ENCODE measurements around the gene DNM1L. TPM values are rescaled to one million over a fixed set of nuclear protein-coding genes. Genes with fewer than 3 reads are reported as not detected.

DNM1L gene
- total RNA-seq, 1 donor: 101 TPM

- Histone ChIP-seq H3K4me1 (ENCODE audit: insufficient read depth, low read length) (peaks cover 27% of the 10 kb centered on the region), H3K27me3 (ENCODE audit: insufficient read depth, low read length) (no peaks in the 10 kb centered on the region), H3K9me3 (ENCODE audit: low read depth, low read length) (no peaks in the 10 kb centered on the region), H3K4me3 (ENCODE audit: low read length) (no peak overlapping the region)
These were observed 78.1 kb downstream of the DNM1L start for GRCh38 chr12:32757157-32757556.

- no peaks in the 10 kb centered on the region for H3K9me3 ChIP-seq (ENCODE audit: low read depth, low read length)
- H3K4me3 ChIP-seq (ENCODE audit: low read length): no peak overlapping the region
- peaks cover 13% of the 10 kb centered on the region for H3K4me1 ChIP-seq (ENCODE audit: insufficient read depth, low read length)
- H3K27me3 ChIP-seq (ENCODE audit: insufficient read depth, low read length): no peaks in the 10 kb centered on the region
These were observed 82.6 kb downstream of the DNM1L start for GRCh38 chr12:32761716-32762115.

DNA sequence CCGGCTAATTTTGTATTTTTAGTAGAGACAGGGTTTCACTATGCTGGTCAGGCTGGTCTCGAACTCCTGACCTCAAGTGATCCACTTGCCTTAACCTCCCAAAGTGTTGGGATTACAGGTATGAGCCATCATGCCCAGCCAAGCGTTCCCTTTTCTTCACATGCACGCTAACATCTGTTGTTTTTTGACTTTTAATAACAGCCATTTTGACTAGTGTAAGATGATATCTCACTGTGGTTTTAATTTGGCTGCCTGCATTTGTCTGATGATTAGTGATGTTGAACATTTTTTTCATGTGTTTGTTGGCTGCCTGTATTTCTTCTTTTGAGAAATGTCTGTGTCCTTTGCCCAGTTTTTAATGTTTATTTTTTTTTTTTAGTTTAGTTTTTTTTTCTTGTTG lies 86.8 kb downstream of the DNM1L start:
- no peak overlapping the region for H3K4me3 ChIP-seq (ENCODE audit: low read length)
- H3K4me1 ChIP-seq (ENCODE audit: insufficient read depth, low read length): peaks cover 13% of the 10 kb centered on the region
- H3K9me3 ChIP-seq (ENCODE audit: low read depth, low read length): no peaks in the 10 kb centered on the region

GRCh38 chr12:32768518-32768917 lies 89.4 kb downstream of the DNM1L start:
- Histone ChIP-seq H3K4me1 (ENCODE audit: insufficient read depth, low read length) (no peaks in the 10 kb centered on the region), H3K9me3 (ENCODE audit: low read depth, low read length) (no peaks in the 10 kb centered on the region), H3K27me3 (ENCODE audit: insufficient read depth, low read length) (peaks cover 14% of the 10 kb centered on the region), H3K4me3 (ENCODE audit: low read length) (no peak overlapping the region)

More for the DNA sequence above, 86.8 kb downstream of the DNM1L start:
- peaks cover 7% of the 10 kb centered on the region for H3K27me3 ChIP-seq (ENCODE audit: insufficient read depth, low read length)

GRCh38 chr12:32770141-32770540 lies 91.0 kb downstream of the DNM1L start:
- peaks cover 14% of the 10 kb centered on the region for H3K27me3 ChIP-seq (ENCODE audit: insufficient read depth, low read length)
- no peak overlapping the region for H3K4me3 ChIP-seq (ENCODE audit: low read length)
- no peaks in the 10 kb centered on the region for H3K4me1 ChIP-seq (ENCODE audit: insufficient read depth, low read length)
- H3K9me3 ChIP-seq (ENCODE audit: low read depth, low read length): no peaks in the 10 kb centered on the region

- Histone ChIP-seq H3K9me3 (ENCODE audit: low read depth, low read length) (no peaks in the 10 kb centered on the region), H3K4me3 (ENCODE audit: low read length) (no peak overlapping the region), H3K4me1 (ENCODE audit: insufficient read depth, low read length) (no peaks in the 10 kb centered on the region), H3K27me3 (ENCODE audit: insufficient read depth, low read length) (peaks cover 10% of the 10 kb centered on the region)
These were observed 94.6 kb downstream of the DNM1L start for GRCh38 chr12:32773691-32774090.

- H3K9me3 ChIP-seq (ENCODE audit: low read depth, low read length): no peaks in the 10 kb centered on the region
- no peaks in the 10 kb centered on the region for H3K4me1 ChIP-seq (ENCODE audit: insufficient read depth, low read length)
- H3K4me3 ChIP-seq (ENCODE audit: low read length): no peak overlapping the region
- H3K27me3 ChIP-seq (ENCODE audit: insufficient read depth, low read length): peaks cover 7% of the 10 kb centered on the region
These were observed 97.2 kb downstream of the DNM1L start for GRCh38 chr12:32776258-32776657.

GRCh38 chr12:32777159-32777558 lies 98.1 kb downstream of the DNM1L start:
- Histone ChIP-seq H3K9me3 (ENCODE audit: low read depth, low read length) (no peaks in the 10 kb centered on the region), H3K4me3 (ENCODE audit: low read length) (no peak overlapping the region), H3K4me1 (ENCODE audit: insufficient read depth, low read length) (no peaks in the 10 kb centered on the region), H3K27me3 (ENCODE audit: insufficient read depth, low read length) (peaks cover 7% of the 10 kb centered on the region)

DNA sequence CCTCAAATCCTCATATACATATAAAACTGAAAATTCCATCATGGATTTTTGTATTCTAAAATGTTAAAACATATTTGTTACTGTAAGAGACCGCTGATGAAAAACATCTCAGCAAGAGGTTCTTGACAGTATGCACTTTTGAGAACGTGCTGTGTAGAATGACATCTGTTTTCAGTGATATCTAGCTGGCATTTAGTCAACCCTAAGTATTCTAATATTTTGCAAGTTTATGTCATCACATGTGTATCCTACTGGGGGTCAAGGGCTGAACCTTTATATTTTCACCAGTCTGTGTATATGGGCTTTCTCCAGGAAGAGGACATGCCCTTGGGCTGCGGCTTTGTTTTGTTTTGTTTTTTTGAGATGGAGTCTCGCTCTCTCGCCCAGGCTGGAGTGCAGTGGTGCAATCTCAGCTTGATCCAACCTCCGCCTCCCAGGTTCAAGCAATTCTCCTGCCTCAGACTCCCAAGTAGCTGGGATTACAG lies 98.6 kb downstream of the DNM1L start:
- Histone ChIP-seq H3K4me1 (ENCODE audit: insufficient read depth, low read length) (no peaks in the 10 kb centered on the region), H3K9me3 (ENCODE audit: low read depth, low read length) (no peaks in the 10 kb centered on the region), H3K27me3 (ENCODE audit: insufficient read depth, low read length) (peaks cover 3% of the 10 kb centered on the region), H3K4me3 (ENCODE audit: low read length) (no peak overlapping the region)

DNA sequence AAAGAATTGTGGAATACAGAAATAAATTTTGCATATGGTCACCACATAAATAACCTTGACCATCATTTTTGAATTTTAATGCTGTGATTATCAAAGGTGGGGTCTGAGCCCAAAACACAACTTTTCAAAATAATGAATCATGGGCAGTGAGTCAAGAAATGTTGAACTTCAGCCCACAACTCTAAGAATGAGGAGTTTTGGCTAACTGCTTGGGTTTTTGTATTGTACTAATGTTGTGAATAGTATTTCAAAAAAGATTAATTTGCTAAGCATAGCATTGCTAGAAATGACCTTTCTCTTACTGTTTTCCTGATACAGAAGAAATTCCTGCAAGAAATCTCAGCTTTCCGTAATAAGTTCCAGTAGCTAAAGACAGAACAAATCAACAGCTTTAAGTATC lies 101.0 kb downstream of the DNM1L start:
- H3K4me3 ChIP-seq (ENCODE audit: low read length): no peak overlapping the region
- H3K4me1 ChIP-seq (ENCODE audit: insufficient read depth, low read length): no peaks in the 10 kb centered on the region
- no peaks in the 10 kb centered on the region for H3K27me3 ChIP-seq (ENCODE audit: insufficient read depth, low read length)
- H3K9me3 ChIP-seq (ENCODE audit: low read depth, low read length): no peaks in the 10 kb centered on the region

- Histone ChIP-seq H3K4me1 (ENCODE audit: insufficient read depth, low read length) (no peaks in the 10 kb centered on the region), H3K27me3 (ENCODE audit: insufficient read depth, low read length) (no peaks in the 10 kb centered on the region), H3K4me3 (ENCODE audit: low read length) (no peak overlapping the region), H3K9me3 (ENCODE audit: low read depth, low read length) (no peaks in the 10 kb centered on the region)
These were observed 103.9 kb downstream of the DNM1L start for GRCh38 chr12:32783029-32783428.

GRCh38 chr12:32785557-32785956 lies 106.5 kb downstream of the DNM1L start:
- no peaks in the 10 kb centered on the region for H3K4me1 ChIP-seq (ENCODE audit: insufficient read depth, low read length)
- H3K4me3 ChIP-seq (ENCODE audit: low read length): no peak overlapping the region
- no peaks in the 10 kb centered on the region for H3K9me3 ChIP-seq (ENCODE audit: low read depth, low read length)
- no peaks in the 10 kb centered on the region for H3K27me3 ChIP-seq (ENCODE audit: insufficient read depth, low read length)

- Histone ChIP-seq H3K4me1 (ENCODE audit: insufficient read depth, low read length) (no peaks in the 10 kb centered on the region), H3K4me3 (ENCODE audit: low read length) (no peak overlapping the region), H3K9me3 (ENCODE audit: low read depth, low read length) (no peaks in the 10 kb centered on the region), H3K27me3 (ENCODE audit: insufficient read depth, low read length) (no peaks in the 10 kb centered on the region)
These were observed 109.3 kb downstream of the DNM1L start for GRCh38 chr12:32788405-32788804.

GRCh38 chr12:32789446-32789845 lies 110.3 kb downstream of the DNM1L start:
- Histone ChIP-seq H3K4me3 (ENCODE audit: low read length) (no peak overlapping the region), H3K4me1 (ENCODE audit: insufficient read depth, low read length) (no peaks in the 10 kb centered on the region), H3K9me3 (ENCODE audit: low read depth, low read length) (no peaks in the 10 kb centered on the region), H3K27me3 (ENCODE audit: insufficient read depth, low read length) (no peaks in the 10 kb centered on the region)

- Histone ChIP-seq H3K9me3 (ENCODE audit: low read depth, low read length) (no peaks in the 10 kb centered on the region), H3K4me1 (ENCODE audit: insufficient read depth, low read length) (no peaks in the 10 kb centered on the region), H3K4me3 (ENCODE audit: low read length) (no peak overlapping the region), H3K27me3 (ENCODE audit: insufficient read depth, low read length) (no peaks in the 10 kb centered on the region)
These were observed 110.8 kb downstream of the DNM1L start for GRCh38 chr12:32789916-32790315.

GRCh38 chr12:32794281-32794680 lies 115.2 kb downstream of the DNM1L start:
- no peak overlapping the region for H3K4me3 ChIP-seq (ENCODE audit: low read length)
- H3K9me3 ChIP-seq (ENCODE audit: low read depth, low read length): no peaks in the 10 kb centered on the region
- no peaks in the 10 kb centered on the region for H3K27me3 ChIP-seq (ENCODE audit: insufficient read depth, low read length)
- no peaks in the 10 kb centered on the region for H3K4me1 ChIP-seq (ENCODE audit: insufficient read depth, low read length)
